Keratinocyte (primary cell): ENCODE measurements around the gene PLEKHH1. TPM values are rescaled to one million over a fixed set of nuclear protein-coding genes. Genes with fewer than 3 reads are reported as not detected.

Experiments
- DNase-seq: peaks from one replicate; pipeline ENCODE4 v3.0.0-alpha.2; 2011; ENCODE audit warnings: low read depth, missing footprints, low spot score
- FAIRE-seq: peaks from 2 replicates; lab custom pipeline; 2011; peaks lifted over from hg19 to GRCh38; lab: Jason Lieb, UNC
- H2AFZ ChIP-seq: 2 replicates; pipeline ENCODE4 v1.6.0; 2012; ENCODE audit warnings: low read length, control low read depth, inconsistent platforms; ENCODE audit not compliant: control insufficient read depth
- H3K27ac ChIP-seq: 2 replicates; pipeline ENCODE4 v1.5.1; 2011; ENCODE audit warnings: low read length; ENCODE audit not compliant: control insufficient read depth, insufficient read depth
- H3K27me3 ChIP-seq: 3 replicates; pipeline ENCODE4 v1.6.0; 2011; ENCODE audit warnings: low read length; ENCODE audit not compliant: control insufficient read depth, insufficient read depth; ENCODE audit errors: extremely low read depth
- H3K36me3 ChIP-seq, 2 experiments: 2 replicates in 1 of 2; 3 replicates in 1 of 2; pipeline ENCODE4 v1.5.1; 2011; ENCODE audit warnings: low read length in 2 of 2, mild to moderate bottlenecking in 1 of 2; ENCODE audit not compliant: control insufficient read depth in 2 of 2, insufficient read depth in 2 of 2; ENCODE audit errors: extremely low read depth in 1 of 2
- H3K4me1 ChIP-seq: 3 replicates; pipeline ENCODE4 v1.5.1; 2011; ENCODE audit warnings: low read length; ENCODE audit not compliant: control insufficient read depth, insufficient read depth; ENCODE audit errors: extremely low read depth
- H3K4me2 ChIP-seq: 3 replicates; pipeline ENCODE4 v1.6.0; 2011; ENCODE audit warnings: low read depth, low read length; ENCODE audit not compliant: control insufficient read depth, insufficient read depth; ENCODE audit errors: extremely low read depth
- H3K4me3 ChIP-seq, 3 experiments: fragments of 200-600 bp in 1 of 3; sonication (generic) in 1 of 3; 2 replicates in 2 of 3; 3 replicates in 1 of 3; pipeline ENCODE4 v1.5.1; 2011 to 2016; ENCODE audit warnings: low read length in 3 of 3, mild to moderate bottlenecking in 3 of 3, control low read depth in 2 of 3, inconsistent platforms in 1 of 3, low read depth in 1 of 3, mixed read lengths in 1 of 3, mixed run types in 1 of 3, moderate library complexity in 1 of 3; ENCODE audit not compliant: control insufficient read depth in 2 of 3, insufficient read depth in 2 of 3; ENCODE audit errors: extremely low read depth in 1 of 3
- H3K79me2 ChIP-seq: 2 replicates; pipeline ENCODE4 v1.6.0; 2012; ENCODE audit warnings: low read length; ENCODE audit not compliant: control insufficient read depth, insufficient read depth
- H3K9ac ChIP-seq: 3 replicates; pipeline ENCODE4 v1.6.0; 2011; ENCODE audit warnings: low read length; ENCODE audit not compliant: control insufficient read depth, insufficient read depth; ENCODE audit errors: extremely low read depth
- H3K9me1 ChIP-seq: 3 replicates; pipeline ENCODE4 v1.6.0; 2011; ENCODE audit warnings: low read length; ENCODE audit not compliant: control insufficient read depth, insufficient read depth; ENCODE audit errors: extremely low read depth
- H3K9me3 ChIP-seq: 2 replicates; pipeline ENCODE4 v1.5.1; 2012; ENCODE audit warnings: low read depth, low read length; ENCODE audit not compliant: control insufficient read depth
- H4K20me1 ChIP-seq: 3 replicates; pipeline ENCODE4 v1.6.0; 2011; ENCODE audit warnings: low read length; ENCODE audit not compliant: control insufficient read depth, insufficient read depth; ENCODE audit errors: extremely low read depth
- CTCF ChIP-seq, 3 experiments: IDR thresholded peaks in 1 of 3; conservative IDR thresholded peaks in 1 of 3; optimal IDR thresholded peaks in 1 of 3; 2 replicates in 2 of 3; 3 replicates in 1 of 3; pipeline versions ENCODE3 to v1.5.1; 2011; ENCODE audit warnings: low read length in 3 of 3, mild to moderate bottlenecking in 3 of 3, moderate library complexity in 2 of 3, control low read depth in 1 of 3, inconsistent platforms in 1 of 3; ENCODE audit not compliant: insufficient read depth in 2 of 3; ENCODE audit errors: extremely low read depth in 1 of 3
- EZH2 ChIP-seq: IDR thresholded peaks from one replicate; pipeline ENCODE4 v1.6.1; 2012; ENCODE audit warnings: inconsistent platforms, mild to moderate bottlenecking, low read length, moderate library complexity
- dilution Hi-C: fragments of 300-500 bp; cut with MboI; formaldehyde crosslinking; loops from one replicate; pipeline ENCODE4 v1.7.0; 2020; ENCODE audit warnings: low sequenced_read_pairs; ENCODE audit not compliant: extremely low pct_ligation_motif_present
- polyA plus RNA-seq, 5 experiments: library from polyadenylated mRNA; depleted of rRNA in 3 of 5; stranded (reverse) in 3 of 5; stranded (forward) in 1 of 5; unstranded in 1 of 5; fragments of >200 nt; gene quantifications; 1 replicate in 1 of 5; 2 replicates in 3 of 5; 3 replicates in 1 of 5; pipeline versions ENCODE4 v1.2.1 to v1.2.3, GENCODE V29; 2011 to 2012; ENCODE audit warnings: missing spikeins in 2 of 5, low read depth in 1 of 5, low replicate concordance in 1 of 5

Gene PLEKHH1
- polyA plus RNA-seq, 1 donor (not counting 4 experiments of a cell fraction or from before 2014, with no cell fraction given), result 4.4 TPM

GRCh38 chr14:67577181-67577808, 44.2 kb downstream of the PLEKHH1 start:
- no peaks in the 10 kb centered on the region for H3K27me3 ChIP-seq
- FAIRE-seq (no peak), DNase-seq (no peak)
- H2AFZ ChIP-seq, result no peak overlapping the region
- H3K9me1 ChIP-seq, result no peaks in the 10 kb centered on the region
- peaks cover 0 to 11% of the 10 kb centered on the region in 2 experiments for H3K36me3 ChIP-seq
- H3K4me1 ChIP-seq, result no peaks in the 10 kb centered on the region
- no peak overlapping the region for H3K4me3 ChIP-seq
- H4K20me1 ChIP-seq, result no peaks in the 10 kb centered on the region
- TF ChIP-seq EZH2 (no peak), CTCF (optimal IDR thresholded peaks at IDR 0.05 in 1 of 3, IDR thresholded peaks at IDR 0.05 in 1 of 3, conservative IDR thresholded peaks at IDR 0.05 in 1 of 3; ENCODE audit: extremely low read depth in 1 of 3, insufficient read depth in 2 of 3, low read length in 3 of 3) (no peak)
- no peak overlapping the region for H3K9ac ChIP-seq
- dilution Hi-C loops, result no loop called here
- H3K9me3 ChIP-seq, result no peaks in the 10 kb centered on the region
- H3K79me2 ChIP-seq, result no peaks in the 10 kb centered on the region
- H3K4me2 ChIP-seq, result no peak overlapping the region
- no peak overlapping the region for H3K27ac ChIP-seq

- Histone ChIP-seq H3K4me2 (no peak overlapping the region), H3K9ac (no peak overlapping the region), H3K9me3 (no peaks in the 10 kb centered on the region), H3K36me3 (peaks cover 0 to 11% of the 10 kb centered on the region in 2 experiments), H2AFZ (no peak overlapping the region), H3K27ac (no peak overlapping the region), H3K4me1 (no peaks in the 10 kb centered on the region), H3K79me2 (no peaks in the 10 kb centered on the region), H4K20me1 (no peaks in the 10 kb centered on the region), H3K4me3 (no peak overlapping the region), H3K9me1 (no peaks in the 10 kb centered on the region), H3K27me3 (no peaks in the 10 kb centered on the region)
- DNase-seq (no peak), FAIRE-seq (no peak)
- TF ChIP-seq EZH2 (no peak), CTCF (optimal IDR thresholded peaks at IDR 0.05 in 1 of 3, IDR thresholded peaks at IDR 0.05 in 1 of 3, conservative IDR thresholded peaks at IDR 0.05 in 1 of 3; ENCODE audit: extremely low read depth in 1 of 3, insufficient read depth in 2 of 3, low read length in 3 of 3) (no peak)
- dilution Hi-C loops, result no loop called here
Observed at GRCh38 chr14:67577909-67578749, 45.0 kb downstream of the PLEKHH1 start.
